ENCODE results near the gene PDLIM4. TPM values are rescaled to one million over a fixed set of nuclear protein-coding genes. Genes with fewer than 3 reads are reported as not detected.
A peak's percentile ranks its signal among the peaks of the same experiment; 100 is the strongest.

PDLIM4 gene
- total RNA-seq, 1 donor from 2014 or later, result 19.8 TPM

GRCh38 chr5:132265336-132266030 lies 8.0 kb downstream of the PDLIM4 start:
- H3K27ac ChIP-seq (ENCODE audit: low read depth, low read length), result peak overlapping the region; percentile 85
- peaks cover 38 to 51% (median 48%) of the 10 kb centered on the region in 3 donors for H3K4me1 ChIP-seq (ENCODE audit: control insufficient read depth in 3 of 3, insufficient read depth in 3 of 3, low read length in 3 of 3)
- peaks cover 0 to 6% (median 0%) of the 10 kb centered on the region in 3 donors for H3K36me3 ChIP-seq (ENCODE audit: control insufficient read depth in 3 of 3, insufficient read depth in 3 of 3, low read length in 3 of 3)
- H3K27me3 ChIP-seq (ENCODE audit: control insufficient read depth in 3 of 3, insufficient read depth in 3 of 3, low read length in 3 of 3), result no peaks in the 10 kb centered on the region
- peak overlapping the region in 1 of 3 donors; percentile 40 for H3K9ac ChIP-seq (ENCODE audit: low read depth in 1 of 3, low read length in 3 of 3)
- H3K9me3 ChIP-seq (ENCODE audit: control insufficient read depth in 3 of 3, low read length in 3 of 3), result no peaks in the 10 kb centered on the region
- no peak overlapping the region for H3K4me3 ChIP-seq (ENCODE audit: low read length in 3 of 3)

GRCh38 chr5:132266031-132266835 lies 8.7 kb downstream of the PDLIM4 start:
- Histone ChIP-seq H3K27me3 (ENCODE audit: control insufficient read depth in 3 of 3, insufficient read depth in 3 of 3, low read length in 3 of 3) (no peaks in the 10 kb centered on the region), H3K4me3 (ENCODE audit: low read length in 3 of 3) (no peak overlapping the region), H3K9ac (ENCODE audit: low read depth in 1 of 3, low read length in 3 of 3) (peak overlapping the region in 1 of 3 donors; percentile 62), H3K27ac (ENCODE audit: low read depth, low read length) (peak overlapping the region; percentile 85), H3K9me3 (ENCODE audit: control insufficient read depth in 3 of 3, low read length in 3 of 3) (no peaks in the 10 kb centered on the region), H3K4me1 (ENCODE audit: control insufficient read depth in 3 of 3, insufficient read depth in 3 of 3, low read length in 3 of 3) (peaks cover 31 to 47% (median 40%) of the 10 kb centered on the region in 3 donors), H3K36me3 (ENCODE audit: control insufficient read depth in 3 of 3, insufficient read depth in 3 of 3, low read length in 3 of 3) (peaks cover 0 to 6% (median 0%) of the 10 kb centered on the region in 3 donors)

GRCh38 chr5:132266836-132267160 lies 9.3 kb downstream of the PDLIM4 start:
- Histone ChIP-seq H3K27ac (ENCODE audit: low read depth, low read length) (peak overlapping the region; percentile 7), H3K9ac (ENCODE audit: low read depth in 1 of 3, low read length in 3 of 3) (no peak overlapping the region), H3K4me1 (ENCODE audit: control insufficient read depth in 3 of 3, insufficient read depth in 3 of 3, low read length in 3 of 3) (peaks cover 29 to 41% (median 34%) of the 10 kb centered on the region in 3 donors), H3K4me3 (ENCODE audit: low read length in 3 of 3) (no peak overlapping the region), H3K9me3 (ENCODE audit: control insufficient read depth in 3 of 3, low read length in 3 of 3) (no peaks in the 10 kb centered on the region), H3K27me3 (ENCODE audit: control insufficient read depth in 3 of 3, insufficient read depth in 3 of 3, low read length in 3 of 3) (no peaks in the 10 kb centered on the region), H3K36me3 (ENCODE audit: control insufficient read depth in 3 of 3, insufficient read depth in 3 of 3, low read length in 3 of 3) (peaks cover 0 to 6% (median under 1%) of the 10 kb centered on the region in 3 donors)

- H3K4me3 ChIP-seq (ENCODE audit: low read length in 3 of 3), result no peak overlapping the region
- peaks cover 29 to 37% (median 30%) of the 10 kb centered on the region in 3 donors for H3K4me1 ChIP-seq (ENCODE audit: control insufficient read depth in 3 of 3, insufficient read depth in 3 of 3, low read length in 3 of 3)
- H3K27me3 ChIP-seq (ENCODE audit: control insufficient read depth in 3 of 3, insufficient read depth in 3 of 3, low read length in 3 of 3), result no peaks in the 10 kb centered on the region
- H3K27ac ChIP-seq (ENCODE audit: low read depth, low read length), result peak overlapping the region; percentile 7
- no peaks in the 10 kb centered on the region for H3K9me3 ChIP-seq (ENCODE audit: control insufficient read depth in 3 of 3, low read length in 3 of 3)
- peaks cover 0 to 9% (median 4%) of the 10 kb centered on the region in 3 donors for H3K36me3 ChIP-seq (ENCODE audit: control insufficient read depth in 3 of 3, insufficient read depth in 3 of 3, low read length in 3 of 3)
- H3K9ac ChIP-seq (ENCODE audit: low read depth in 1 of 3, low read length in 3 of 3), result no peak overlapping the region
Measured at GRCh38 chr5:132267166-132267739, 9.8 kb downstream of the PDLIM4 start.

GRCh38 chr5:132267931-132268768 lies 10.7 kb downstream of the PDLIM4 start:
- Histone ChIP-seq H3K36me3 (ENCODE audit: control insufficient read depth in 3 of 3, insufficient read depth in 3 of 3, low read length in 3 of 3) (peaks cover 0 to 8% (median 4%) of the 10 kb centered on the region in 3 donors), H3K4me3 (ENCODE audit: low read length in 3 of 3) (no peak overlapping the region), H3K4me1 (ENCODE audit: control insufficient read depth in 3 of 3, insufficient read depth in 3 of 3, low read length in 3 of 3) (peaks cover 29 to 35% (median 33%) of the 10 kb centered on the region in 3 donors), H3K9me3 (ENCODE audit: control insufficient read depth in 3 of 3, low read length in 3 of 3) (no peaks in the 10 kb centered on the region), H3K27me3 (ENCODE audit: control insufficient read depth in 3 of 3, insufficient read depth in 3 of 3, low read length in 3 of 3) (no peaks in the 10 kb centered on the region), H3K9ac (ENCODE audit: low read depth in 1 of 3, low read length in 3 of 3) (no peak overlapping the region), H3K27ac (ENCODE audit: low read depth, low read length) (no peak overlapping the region)

- Histone ChIP-seq H3K4me3 (ENCODE audit: low read length in 3 of 3) (no peak overlapping the region), H3K9me3 (ENCODE audit: control insufficient read depth in 3 of 3, low read length in 3 of 3) (no peaks in the 10 kb centered on the region), H3K36me3 (ENCODE audit: control insufficient read depth in 3 of 3, insufficient read depth in 3 of 3, low read length in 3 of 3) (peaks cover 0 to 8% (median 4%) of the 10 kb centered on the region in 3 donors), H3K4me1 (ENCODE audit: control insufficient read depth in 3 of 3, insufficient read depth in 3 of 3, low read length in 3 of 3) (peaks cover 24 to 29% (median 28%) of the 10 kb centered on the region in 3 donors), H3K27me3 (ENCODE audit: control insufficient read depth in 3 of 3, insufficient read depth in 3 of 3, low read length in 3 of 3) (no peaks in the 10 kb centered on the region), H3K9ac (ENCODE audit: low read depth in 1 of 3, low read length in 3 of 3) (no peak overlapping the region), H3K27ac (ENCODE audit: low read depth, low read length) (no peak overlapping the region)
Measured at GRCh38 chr5:132268769-132269551, 11.5 kb downstream of the PDLIM4 start.

- H3K9ac ChIP-seq (ENCODE audit: low read depth in 1 of 3, low read length in 3 of 3), result no peak overlapping the region
- H3K4me1 ChIP-seq (ENCODE audit: control insufficient read depth in 3 of 3, insufficient read depth in 3 of 3, low read length in 3 of 3), result peaks cover 16 to 23% (median 22%) of the 10 kb centered on the region in 3 donors
- no peak overlapping the region for H3K27ac ChIP-seq (ENCODE audit: low read depth, low read length)
- no peaks in the 10 kb centered on the region for H3K27me3 ChIP-seq (ENCODE audit: control insufficient read depth in 3 of 3, insufficient read depth in 3 of 3, low read length in 3 of 3)
- H3K4me3 ChIP-seq (ENCODE audit: low read length in 3 of 3), result no peak overlapping the region
- no peaks in the 10 kb centered on the region for H3K9me3 ChIP-seq (ENCODE audit: control insufficient read depth in 3 of 3, low read length in 3 of 3)
- H3K36me3 ChIP-seq (ENCODE audit: control insufficient read depth in 3 of 3, insufficient read depth in 3 of 3, low read length in 3 of 3), result peaks cover 0 to 8% (median 4%) of the 10 kb centered on the region in 3 donors
Measured at GRCh38 chr5:132269635-132270334, 12.3 kb downstream of the PDLIM4 start.

GRCh38 chr5:132270335-132270665 lies 12.8 kb downstream of the PDLIM4 start:
- H3K36me3 ChIP-seq (ENCODE audit: control insufficient read depth in 3 of 3, insufficient read depth in 3 of 3, low read length in 3 of 3), result peaks cover 0 to 8% (median 4%) of the 10 kb centered on the region in 3 donors
- H3K27ac ChIP-seq (ENCODE audit: low read depth, low read length), result no peak overlapping the region
- no peak overlapping the region for H3K4me3 ChIP-seq (ENCODE audit: low read length in 3 of 3)
- H3K27me3 ChIP-seq (ENCODE audit: control insufficient read depth in 3 of 3, insufficient read depth in 3 of 3, low read length in 3 of 3), result no peaks in the 10 kb centered on the region
- H3K9me3 ChIP-seq (ENCODE audit: control insufficient read depth in 3 of 3, low read length in 3 of 3), result no peaks in the 10 kb centered on the region
- H3K4me1 ChIP-seq (ENCODE audit: control insufficient read depth in 3 of 3, insufficient read depth in 3 of 3, low read length in 3 of 3), result peaks cover 11 to 18% (median 17%) of the 10 kb centered on the region in 3 donors
- H3K9ac ChIP-seq (ENCODE audit: low read depth in 1 of 3, low read length in 3 of 3), result no peak overlapping the region

Measured in skeletal muscle tissue (tissue), 4 donors.